Coronary artery (tissue), 2 donors: ENCODE measurements around the gene DTWD2.

ENCODE experiments used
- DNase-seq: peaks from one replicate; pipeline ENCODE4 v3.0.0-alpha.2; 2017; ENCODE audit warnings: low spot score
- H3K27ac ChIP-seq, 2 donors: fragments of 200-600 bp; sonication (generic); one replicate each; pipeline ENCODE4 v1.5.1; 2016 to 2019
- H3K4me3 ChIP-seq: fragments of 200-600 bp; sonication (generic); 2 replicates; pipeline ENCODE4 v1.5.1; 2016; ENCODE audit warnings: mild to moderate bottlenecking, moderate library complexity
- CTCF ChIP-seq: fragments of 200-600 bp; sonication (generic); IDR thresholded peaks from one replicate; pipeline ENCODE4 v1.5.1; 2019; ENCODE audit warnings: antibody characterized with exemption

The DTWD2 gene

GRCh38 chr5:119031011-119031886 is 42.9 kb upstream of the DTWD2 start:
- DNase-seq, result no peak
- no peak for TF ChIP-seq CTCF
- no peak overlapping the region for H3K4me3 ChIP-seq
- no peak overlapping the region for H3K27ac ChIP-seq

- TF ChIP-seq CTCF, result no peak
- Histone ChIP-seq H3K27ac (no peak overlapping the region), H3K4me3 (no peak overlapping the region)
- no peak for DNase-seq
Observed at GRCh38 chr5:119028575-119028974, 40.2 kb upstream of the DTWD2 start.

- Histone ChIP-seq H3K27ac (no peak overlapping the region), H3K4me3 (no peak overlapping the region)
- TF ChIP-seq CTCF, result no peak
- DNase-seq, result no peak
Observed at GRCh38 chr5:119022773-119023172, 34.4 kb upstream of the DTWD2 start.

GRCh38 chr5:119022017-119022745 is 33.8 kb upstream of the DTWD2 start:
- Histone ChIP-seq H3K27ac (no peak overlapping the region), H3K4me3 (no peak overlapping the region)
- no peak for TF ChIP-seq CTCF
- DNase-seq, result no peak

GRCh38 chr5:119021149-119021732 is 32.9 kb upstream of the DTWD2 start:
- Histone ChIP-seq H3K4me3 (no peak overlapping the region), H3K27ac (no peak overlapping the region)
- TF ChIP-seq CTCF, result no peak
- no peak for DNase-seq

GRCh38 chr5:119019949-119020348 is 31.6 kb upstream of the DTWD2 start:
- DNase-seq, result no peak
- no peak for TF ChIP-seq CTCF
- no peak overlapping the region for H3K27ac ChIP-seq
- no peak overlapping the region for H3K4me3 ChIP-seq
